ENCODE measurements around the gene ANP32E. TPM values are rescaled to one million over a fixed set of nuclear protein-coding genes. Genes with fewer than 3 reads are reported as not detected.

ANP32E gene
- polyA plus RNA-seq, 3 donors, result 4.6 to 26.6 (median 20.4) TPM

DNA sequence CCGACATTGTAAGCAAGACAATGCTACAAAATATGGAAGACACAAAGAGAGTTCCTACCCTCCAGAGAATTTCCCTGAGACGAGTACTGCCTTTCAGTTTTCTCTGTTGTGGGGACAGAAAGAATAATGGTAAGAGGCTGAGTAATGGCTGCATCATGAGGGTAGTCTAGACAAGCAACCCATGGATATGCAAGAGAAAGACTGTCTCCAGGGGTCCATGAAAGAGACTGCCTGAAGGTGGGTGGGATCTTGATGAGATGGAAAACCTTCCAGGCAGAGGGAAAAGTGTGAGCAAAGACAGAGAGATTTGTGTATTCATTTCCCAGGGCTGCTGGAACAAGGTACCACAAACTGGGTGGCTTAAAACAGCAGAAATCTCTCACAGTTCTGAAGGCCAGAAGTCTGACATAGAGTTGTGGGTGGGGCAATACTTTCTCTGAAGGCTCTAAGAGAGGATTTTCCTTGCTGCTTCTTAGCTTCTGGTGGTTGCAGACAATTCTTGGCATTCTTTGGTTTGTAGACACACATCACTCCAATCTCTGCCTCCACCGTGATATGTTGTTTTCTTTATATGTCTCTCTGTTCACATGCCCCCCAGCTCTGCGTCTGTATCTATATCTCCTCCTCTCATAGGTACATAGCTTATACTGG, 41.4 kb downstream of the ANP32E start:
- no peaks in the 10 kb centered on the region for H3K4me1 ChIP-seq (ENCODE audit: control insufficient read depth in 1 of 2, insufficient read depth in 2 of 2, low read length in 2 of 2)
- intact Hi-C loops (cut with micrococcal nuclease), result no loop called here
- H3K4me1 Mint-ChIP-seq, result no peaks in the 10 kb centered on the region
- H3K27me3 Mint-ChIP-seq (ENCODE audit: low read depth in 3 of 3), result peaks cover 6 to 11% (median 8%) of the 10 kb centered on the region in 3 donors
- H3K27ac ChIP-seq (ENCODE audit: low read depth in 1 of 2, low read length in 2 of 2), result no peak overlapping the region
- H3K9me3 Mint-ChIP-seq, result peaks cover 0 to 6% (median 3%) of the 10 kb centered on the region in 7 donors
- no peaks in the 10 kb centered on the region for H3K36me3 ChIP-seq (replicated peaks in 1 of 2; ENCODE audit: control insufficient read depth in 1 of 2, insufficient read depth in 2 of 2, low read length in 2 of 2)
- H4K20me1 ChIP-seq (ENCODE audit: insufficient read depth, low read length), result no peaks in the 10 kb centered on the region
- H3K4me2 ChIP-seq (replicated peaks; ENCODE audit: extremely low read depth, low read length, poor library complexity, severe bottlenecking), result no peak overlapping the region
- H3K27me3 ChIP-seq (ENCODE audit: control insufficient read depth in 2 of 2, insufficient read depth in 2 of 2, low read length in 2 of 2), result no peaks in the 10 kb centered on the region
- DNase-seq, result no peak
- H3K9ac ChIP-seq (ENCODE audit: insufficient read depth, low read length, poor library complexity, severe bottlenecking), result no peak overlapping the region
- no peaks in the 10 kb centered on the region for H3K79me2 ChIP-seq (ENCODE audit: insufficient read depth, low read length)
- H3K9me3 ChIP-seq (replicated peaks in 1 of 2; ENCODE audit: control insufficient read depth in 1 of 2, insufficient read depth in 1 of 2, low read length in 2 of 2), result no peaks in the 10 kb centered on the region
- H3K36me3 Mint-ChIP-seq, result peaks cover 5 to 11% of the 10 kb centered on the region in 2 donors
- no peak overlapping the region for H3K4me3 Mint-ChIP-seq
- H3K27ac Mint-ChIP-seq, result no peak overlapping the region
- WGBS (ENCODE audit: insufficient coverage), result 93% methylated on average over 3 of the region's 4 CpGs
- no peak for TF ChIP-seq CTCF (IDR thresholded peaks at IDR 0.05)
- H3K4me3 ChIP-seq (replicated peaks in 1 of 3; ENCODE audit: low read depth in 2 of 3, low read length in 3 of 3), result no peak overlapping the region
- no peak overlapping the region for H2AFZ ChIP-seq (ENCODE audit: insufficient read depth, low read depth, low read length, poor library complexity, severe bottlenecking)

DNA sequence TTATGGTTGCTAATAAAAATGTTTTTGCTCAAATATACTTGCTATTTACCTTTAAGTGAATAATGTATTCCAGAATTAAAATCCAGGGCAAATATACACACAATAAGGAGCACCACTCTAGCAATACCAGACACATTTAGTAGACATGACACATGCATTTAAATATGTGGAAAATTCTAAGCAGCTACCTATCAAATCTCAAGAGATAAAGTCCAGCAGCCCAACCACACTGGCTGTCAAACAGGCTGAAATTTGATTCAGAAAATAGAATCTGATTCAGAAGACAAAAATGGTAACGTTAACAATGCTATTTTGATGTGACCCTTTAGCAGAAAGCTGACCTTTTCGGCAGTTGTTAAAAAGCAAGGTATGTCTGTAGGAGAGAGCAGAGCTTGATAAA, 43.9 kb downstream of the ANP32E start:
- H2AFZ ChIP-seq (ENCODE audit: insufficient read depth, low read depth, low read length, poor library complexity, severe bottlenecking), result no peak overlapping the region
- H3K9ac ChIP-seq (ENCODE audit: insufficient read depth, low read length, poor library complexity, severe bottlenecking), result no peak overlapping the region
- H3K4me2 ChIP-seq (replicated peaks; ENCODE audit: extremely low read depth, low read length, poor library complexity, severe bottlenecking), result no peak overlapping the region
- H3K4me3 ChIP-seq (replicated peaks in 1 of 3; ENCODE audit: low read depth in 2 of 3, low read length in 3 of 3), result no peak overlapping the region
- no CpG with 5 or more reads among the region's 2 CpGs for WGBS (ENCODE audit: insufficient coverage)
- no peaks in the 10 kb centered on the region for H3K79me2 ChIP-seq (ENCODE audit: insufficient read depth, low read length)
- Mint-ChIP-seq H3K27me3 (ENCODE audit: low read depth in 3 of 3) (peaks cover 1 to 2% (median 2%) of the 10 kb centered on the region in 3 donors), H3K9me3 (peaks cover 0 to 5% (median 3%) of the 10 kb centered on the region in 7 donors), H3K4me1 (peaks cover 10% of the 10 kb centered on the region), H3K27ac (no peak overlapping the region), H3K4me3 (no peak overlapping the region), H3K36me3 (peaks cover 5 to 11% of the 10 kb centered on the region in 2 donors)
- H3K36me3 ChIP-seq (replicated peaks in 1 of 2; ENCODE audit: control insufficient read depth in 1 of 2, insufficient read depth in 2 of 2, low read length in 2 of 2), result no peaks in the 10 kb centered on the region
- peaks cover 10 to 11% of the 10 kb centered on the region in 2 donors for H3K4me1 ChIP-seq (ENCODE audit: control insufficient read depth in 1 of 2, insufficient read depth in 2 of 2, low read length in 2 of 2)
- H3K27ac ChIP-seq (ENCODE audit: low read depth in 1 of 2, low read length in 2 of 2), result no peak overlapping the region
- no peaks in the 10 kb centered on the region for H3K9me3 ChIP-seq (replicated peaks in 1 of 2; ENCODE audit: control insufficient read depth in 1 of 2, insufficient read depth in 1 of 2, low read length in 2 of 2)
- no peaks in the 10 kb centered on the region for H3K27me3 ChIP-seq (ENCODE audit: control insufficient read depth in 2 of 2, insufficient read depth in 2 of 2, low read length in 2 of 2)
- intact Hi-C loops (cut with micrococcal nuclease), result no loop called here
- H4K20me1 ChIP-seq (ENCODE audit: insufficient read depth, low read length), result no peaks in the 10 kb centered on the region
- no peak for TF ChIP-seq CTCF (IDR thresholded peaks at IDR 0.05)
- no peak for DNase-seq

Data from CD14-positive monocyte (primary cell).